Endothelial cell of umbilical vein (primary cell): Measurements from ENCODE around the gene CACNA1C. TPM values are rescaled to one million over a fixed set of nuclear protein-coding genes. Genes with fewer than 3 reads are reported as not detected.

Source experiments
- BruUV-seq: library from RNA; stranded (reverse); fragments of 400-500 nt; replicated peaks from 2 replicates; lab custom pipeline; 2021; lab: Mats Ljungman, UMichigan
- CTCF ChIA-PET: fragments of 300-600, 350-600 bp; sonication (Branson Sonifier 250); formaldehyde crosslinking; loops from one replicate; lab custom pipeline; 2021; ENCODE audit warnings: antibody characterized with exemption, inconsistent platforms; lab: Charles Lee
- POLR2A ChIA-PET: fragments of 300-600, 350-600 bp; sonication (Branson Sonifier 250); formaldehyde crosslinking; loops from one replicate; lab custom pipeline; 2021; ENCODE audit warnings: antibody characterized with exemption, inconsistent platforms; lab: Charles Lee
- DNase-seq: peaks from one replicate; pipeline ENCODE4 v3.0.0-alpha.2; 2011; ENCODE audit warnings: low read depth, low spot score
- FAIRE-seq: peaks from 2 replicates; lab custom pipeline; 2011; peaks lifted over from hg19 to GRCh38; lab: Jason Lieb, UNC
- H2AFZ ChIP-seq: 2 replicates; pipeline ENCODE4 v1.6.0; 2012; ENCODE audit warnings: low read depth, low read length, control low read depth, inconsistent platforms
- H3K27ac ChIP-seq: 2 replicates; pipeline ENCODE4 v1.5.1; 2011; ENCODE audit warnings: low read depth, mild to moderate bottlenecking, control low read depth, low read length, moderate library complexity; ENCODE audit not compliant: insufficient read depth
- H3K27me3 ChIP-seq, 2 experiments: 2 replicates each; pipeline versions ENCODE4 v1.6.0 to v1.6.1; 2011; ENCODE audit warnings: low read length in 2 of 2, mixed read lengths in 1 of 2; ENCODE audit not compliant: control insufficient read depth in 2 of 2, insufficient read depth in 2 of 2
- H3K36me3 ChIP-seq, 2 experiments: 2 replicates in 1 of 2; 3 replicates in 1 of 2; pipeline ENCODE4 v1.5.1; 2011; ENCODE audit warnings: low read length in 2 of 2, mild to moderate bottlenecking in 1 of 2, moderate library complexity in 1 of 2; ENCODE audit not compliant: control insufficient read depth in 2 of 2, insufficient read depth in 2 of 2; ENCODE audit errors: extremely low read depth in 1 of 2
- H3K4me1 ChIP-seq: 3 replicates; pipeline ENCODE4 v1.5.1; 2011; ENCODE audit warnings: mild to moderate bottlenecking, low read length; ENCODE audit not compliant: control insufficient read depth, insufficient read depth; ENCODE audit errors: extremely low read depth
- H3K4me2 ChIP-seq: 2 replicates; pipeline ENCODE4 v1.6.1; 2011; ENCODE audit warnings: low read length, control low read depth, mixed read lengths; ENCODE audit not compliant: insufficient read depth
- H3K4me3 ChIP-seq, 3 experiments: fragments of 200-600 bp in 1 of 3; sonication (generic), shearing (Covaris generic) in 1 of 3; replicated peaks in 1 of 3; 2 replicates each; pipeline ENCODE4 v1.5.1; 2011 to 2016; ENCODE audit warnings: control low read depth in 3 of 3, low read length in 3 of 3, mild to moderate bottlenecking in 2 of 3, inconsistent platforms in 1 of 3, low read depth in 1 of 3, moderate library complexity in 1 of 3; ENCODE audit not compliant: insufficient read depth in 1 of 3
- H3K79me2 ChIP-seq: 2 replicates; pipeline ENCODE4 v1.6.0; 2012; ENCODE audit warnings: low read length, inconsistent platforms; ENCODE audit not compliant: control insufficient read depth, insufficient read depth
- H3K9ac ChIP-seq: replicated peaks from 2 replicates; pipeline ENCODE3; 2011; ENCODE audit warnings: low read length, control low read depth; ENCODE audit not compliant: insufficient read depth; ENCODE audit errors: extremely low read depth
- H3K9me1 ChIP-seq: replicated peaks from 3 replicates; pipeline ENCODE4 v1.6.0; 2011; ENCODE audit warnings: mild to moderate bottlenecking, low read length; ENCODE audit not compliant: control insufficient read depth, insufficient read depth; ENCODE audit errors: extremely low read depth
- H3K9me3 ChIP-seq: replicated peaks from 2 replicates; pipeline ENCODE4 v1.5.1; 2012; ENCODE audit warnings: low read length, inconsistent platforms; ENCODE audit not compliant: control insufficient read depth, insufficient read depth
- H4K20me1 ChIP-seq: replicated peaks from 2 replicates; pipeline ENCODE3; 2011; ENCODE audit warnings: mild to moderate bottlenecking, low read length; ENCODE audit not compliant: control insufficient read depth, insufficient read depth; ENCODE audit errors: extremely low read depth
- EZH2 ChIP-seq: IDR thresholded peaks from 2 replicates; pipeline ENCODE4 v1.6.1; 2012; ENCODE audit warnings: borderline replicate concordance, low read depth, mild to moderate bottlenecking, moderate library complexity, low read length, inconsistent platforms; ENCODE audit not compliant: severe bottlenecking
- FOS ChIP-seq: IDR thresholded peaks from 2 replicates; pipeline ENCODE4 v1.6.1; 2011; ENCODE audit warnings: mild to moderate bottlenecking, low read length, moderate library complexity, borderline replicate concordance; ENCODE audit not compliant: insufficient read depth
- GATA2 ChIP-seq: IDR thresholded peaks from 2 replicates; pipeline ENCODE4 v1.7.0; 2011; ENCODE audit warnings: low read depth, mild to moderate bottlenecking, moderate library complexity, mixed read lengths, low read length; ENCODE audit not compliant: insufficient read length, insufficient read depth
- JUN ChIP-seq: IDR thresholded peaks from 2 replicates; pipeline ENCODE4 v1.6.1; 2011; ENCODE audit warnings: borderline replicate concordance, low read depth; ENCODE audit not compliant: insufficient read length, insufficient read depth
- MYC ChIP-seq: IDR thresholded peaks from one replicate; pipeline ENCODE4 v1.6.1; 2011; ENCODE audit warnings: mild to moderate bottlenecking, low read depth, low read length
- POLR2A ChIP-seq: IDR thresholded peaks from 2 replicates; pipeline ENCODE4 v1.6.1; 2012; ENCODE audit warnings: low read depth, mild to moderate bottlenecking, control low read depth, low read length
- POLR2AphosphoS5 ChIP-seq: IDR thresholded peaks from 2 replicates; pipeline ENCODE4 v1.6.1; 2012; ENCODE audit warnings: low read depth, mild to moderate bottlenecking, control low read depth, low read length, moderate library complexity; ENCODE audit not compliant: insufficient read depth
- dilution Hi-C: fragments of 300-500 bp; cut with MboI; formaldehyde crosslinking; loops from one replicate; pipeline ENCODE4 v1.15.0; 2019; ENCODE audit warnings: low sequenced_read_pairs; ENCODE audit not compliant: extremely low pct_ligation_motif_present
- intact Hi-C: fragments of 100-400 bp; cut with micrococcal nuclease; formaldehyde crosslinking; loops from one replicate; pipeline ENCODE4 v1.10.0; 2022
- polyA plus RNA-seq, 4 experiments: library from polyadenylated mRNA; depleted of rRNA in 3 of 4; stranded (reverse) in 3 of 4; unstranded in 1 of 4; fragments of >200 nt; gene quantifications; 2 replicates each; pipeline versions ENCODE4 v1.2.1 to v1.2.3, GENCODE V29; 2011 to 2012; ENCODE audit warnings: missing spikeins in 1 of 4
- total RNA-seq: library from RNA; stranded (reverse); gene quantifications from 2 replicates; pipeline ENCODE4 v1.2.3, GENCODE V29; 2021
- TF ChIP-seq, protein P1 (sequence below), 2 donors: IDR thresholded peaks; 1 replicate in 1 of 2; 2 replicates in 1 of 2; pipeline ENCODE4 v1.5.1; 2011; ENCODE audit warnings: low read length in 2 of 2, mild to moderate bottlenecking in 2 of 2, moderate library complexity in 2 of 2, control low read depth in 1 of 2, inconsistent platforms in 1 of 2, low read depth in 1 of 2; ENCODE audit not compliant: insufficient read depth in 1 of 2; ENCODE audit errors: extremely low read depth in 1 of 2
- TF ChIP-seq, protein P2 (sequence below): IDR thresholded peaks from 2 replicates; pipeline ENCODE4 v1.6.1; 2011; ENCODE audit not compliant: insufficient read depth, insufficient read length

Gene CACNA1C
- total and polyA plus RNA-seq, 2 donors (not counting 3 experiments of a cell fraction or from before 2014, with no cell fraction given): not detected

DNA sequence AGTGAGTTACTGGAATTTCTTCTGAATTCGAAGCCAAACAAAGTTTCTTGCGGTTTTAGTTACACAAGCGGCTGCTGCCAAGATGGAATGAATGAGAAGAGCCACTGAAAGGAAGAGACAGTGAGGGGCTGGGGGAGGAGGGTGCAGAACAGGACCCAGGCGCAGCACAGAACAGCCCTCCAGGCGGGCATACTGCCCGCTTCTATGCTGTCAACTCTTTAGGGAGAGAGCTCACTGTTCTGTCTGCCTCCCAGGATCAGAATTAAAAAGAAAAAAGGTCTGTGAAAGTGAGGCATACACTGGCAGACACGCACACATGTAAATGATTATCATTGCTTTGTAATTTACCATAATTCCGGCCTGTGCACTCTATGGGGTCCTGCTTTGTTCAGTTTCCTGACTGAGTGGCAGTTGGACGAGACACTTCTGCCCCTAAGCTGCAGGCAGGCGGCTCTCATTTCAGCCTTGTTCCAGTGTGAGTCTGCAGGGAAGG lies 231.6 kb downstream of the CACNA1C start:
- DNase-seq: no peak
- no peaks in the 10 kb centered on the region for H4K20me1 ChIP-seq
- no peaks in the 10 kb centered on the region for H3K4me1 ChIP-seq
- H2AFZ ChIP-seq: no peak overlapping the region
- no peak for FAIRE-seq
- BruUV-seq: no TSS peak
- no peak overlapping the region for H3K4me2 ChIP-seq
- no peaks in the 10 kb centered on the region for H3K79me2 ChIP-seq
- dilution Hi-C loops (no loop called here), intact Hi-C loops (loop anchor here (10.0 kb wide), 1 partner anchor 230 kb away; the partner anchor contains the start of gene CACNA1C)
- H3K9me3 ChIP-seq: no peaks in the 10 kb centered on the region
- POLR2A ChIA-PET: no interaction called here
- no peak overlapping the region for H3K4me3 ChIP-seq
- no peak overlapping the region for H3K27ac ChIP-seq
- H3K9me1 ChIP-seq: no peaks in the 10 kb centered on the region
- no peak overlapping the region for H3K9ac ChIP-seq
- peaks cover 2 to 5% of the 10 kb centered on the region in 2 experiments for H3K27me3 ChIP-seq
- TF ChIP-seq GATA2 (no peak), POLR2A (no peak), EZH2 (no peak), POLR2AphosphoS5 (no peak), FOS (no peak), MYC (no peak), JUN (no peak)
- TF ChIP-seq, protein P1, sequence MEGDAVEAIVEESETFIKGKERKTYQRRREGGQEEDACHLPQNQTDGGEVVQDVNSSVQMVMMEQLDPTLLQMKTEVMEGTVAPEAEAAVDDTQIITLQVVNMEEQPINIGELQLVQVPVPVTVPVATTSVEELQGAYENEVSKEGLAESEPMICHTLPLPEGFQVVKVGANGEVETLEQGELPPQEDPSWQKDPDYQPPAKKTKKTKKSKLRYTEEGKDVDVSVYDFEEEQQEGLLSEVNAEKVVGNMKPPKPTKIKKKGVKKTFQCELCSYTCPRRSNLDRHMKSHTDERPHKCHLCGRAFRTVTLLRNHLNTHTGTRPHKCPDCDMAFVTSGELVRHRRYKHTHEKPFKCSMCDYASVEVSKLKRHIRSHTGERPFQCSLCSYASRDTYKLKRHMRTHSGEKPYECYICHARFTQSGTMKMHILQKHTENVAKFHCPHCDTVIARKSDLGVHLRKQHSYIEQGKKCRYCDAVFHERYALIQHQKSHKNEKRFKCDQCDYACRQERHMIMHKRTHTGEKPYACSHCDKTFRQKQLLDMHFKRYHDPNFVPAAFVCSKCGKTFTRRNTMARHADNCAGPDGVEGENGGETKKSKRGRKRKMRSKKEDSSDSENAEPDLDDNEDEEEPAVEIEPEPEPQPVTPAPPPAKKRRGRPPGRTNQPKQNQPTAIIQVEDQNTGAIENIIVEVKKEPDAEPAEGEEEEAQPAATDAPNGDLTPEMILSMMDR (IDR thresholded peaks at IDR 0.05; ENCODE audit: extremely low read depth in 1 of 2, insufficient read depth in 1 of 2, low read depth in 1 of 2, low read length in 2 of 2): no peak
- TF ChIP-seq, protein P2, sequence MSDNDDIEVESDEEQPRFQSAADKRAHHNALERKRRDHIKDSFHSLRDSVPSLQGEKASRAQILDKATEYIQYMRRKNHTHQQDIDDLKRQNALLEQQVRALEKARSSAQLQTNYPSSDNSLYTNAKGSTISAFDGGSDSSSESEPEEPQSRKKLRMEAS: no peak
- H3K36me3 ChIP-seq: no peaks in the 10 kb centered on the region
- CTCF ChIA-PET: interaction anchor here (1.0 to 1.2 kb wide), 3 partner anchors 228 to 490 kb away, joined by 3 to 5 read pairs (median 3); no protein-coding TSS in a partner anchor
